Testis (tissue), 3 donors: Measurements from ENCODE around the gene EHD4. TPM values are rescaled to one million over a fixed set of nuclear protein-coding genes. Genes with fewer than 3 reads are reported as not detected.
A peak's percentile ranks its signal among the peaks of the same experiment; 100 is the strongest.

ENCODE experiments used
- DNase-seq: peaks from one replicate; pipeline ENCODE4 v3.0.0-alpha.2; 2019
- H3K27ac ChIP-seq, 2 donors: fragments of 200-600 bp; sonication (generic); one replicate each; pipeline ENCODE4 v1.5.1; 2019
- H3K27me3 ChIP-seq: fragments of 200-600 bp; sonication (generic); one replicate; pipeline ENCODE4 v1.5.1; 2019
- H3K36me3 ChIP-seq: fragments of 200-600 bp; sonication (generic); one replicate; pipeline ENCODE4 v1.5.1; 2017; ENCODE audit warnings: low read depth; ENCODE audit errors: missing control alignments
- H3K4me1 ChIP-seq: fragments of 200-600 bp; sonication (generic); one replicate; pipeline ENCODE4 v1.5.1; 2019
- H3K4me3 ChIP-seq, 2 donors: fragments of 200-600 bp; sonication (generic); one replicate each; pipeline ENCODE4 v1.5.1; 2017 to 2019
- H3K9me3 ChIP-seq: fragments of 200-600 bp; sonication (generic); one replicate; pipeline ENCODE4 v1.5.1; 2017
- CTCF ChIP-seq, 3 experiments: fragments of 450-650 bp in 2 of 3; fragments of 200-600 bp in 1 of 3; sonication (generic) in 1 of 3; IDR thresholded peaks; one replicate each; pipeline ENCODE4 v1.5.1; 2016 to 2019; ENCODE audit warnings: antibody characterized with exemption in 3 of 3, mild to moderate bottlenecking in 2 of 3, moderate library complexity in 1 of 3
- POLR2A ChIP-seq: fragments of 450-650 bp; IDR thresholded peaks from one replicate; pipeline ENCODE4 v1.6.1; 2017; ENCODE audit warnings: antibody characterized with exemption, mild to moderate bottlenecking, moderate library complexity
- WGBS, 2 donors: methylation state at CpG; one replicate each; pipeline ENCODE4 v1.1.5; 2018; 5-methylcytosine and 5-hydroxymethylcytosine counted together
- intact Hi-C: fragments of 100-400 bp; cut with DNase I; formaldehyde crosslinking; loops from one replicate; pipeline ENCODE4 v1.15.1; 2023; ENCODE audit warnings: low total_unique reads
- polyA plus RNA-seq: library from polyadenylated mRNA; stranded (reverse); fragments of 350-450 nt; fragmentation: Illumina TruSeq; extraction: RNeasy Lipid Tissue Mini Kit (QIAGEN cat#74804); gene quantifications from one replicate; pipeline ENCODE4 v1.2.3, GENCODE V29; 2014; ENCODE audit warnings: low read depth, low replicate concordance; ENCODE audit not compliant: insufficient read depth
- total RNA-seq, 2 donors: library from RNA; depleted of rRNA; stranded (reverse); fragments of >200 nt; gene quantifications; one replicate each; pipeline ENCODE4 v1.2.3, GENCODE V29; 2016

Gene EHD4
- total and polyA plus RNA-seq, 3 donors from 2014 or later, result 8.0 to 10.2 (median 9.4) TPM

- no peak for DNase-seq
- no peaks in the 10 kb centered on the region for H3K27me3 ChIP-seq
- H3K36me3 ChIP-seq, result no peaks in the 10 kb centered on the region
- H3K27ac ChIP-seq, result no peak overlapping the region
- intact Hi-C loops, result no loop called here
- H3K4me1 ChIP-seq, result peaks cover 6% of the 10 kb centered on the region
- WGBS, 2 donors, result 82% methylated on average over 3 of the region's 3 CpGs
- TF ChIP-seq CTCF (IDR thresholded peaks at IDR 0.05) (no peak), POLR2A (no peak)
- no peak overlapping the region for H3K4me3 ChIP-seq
- no peaks in the 10 kb centered on the region for H3K9me3 ChIP-seq
Measured at GRCh38 chr15:41969851-41970431, 2.4 kb downstream of the EHD4 start.

- no peak for TF ChIP-seq CTCF (IDR thresholded peaks at IDR 0.05)
- TF ChIP-seq POLR2A, result no peak
- Histone ChIP-seq H3K4me3 (no peak overlapping the region), H3K27me3 (no peaks in the 10 kb centered on the region), H3K4me1 (peaks cover 6% of the 10 kb centered on the region), H3K9me3 (no peaks in the 10 kb centered on the region), H3K27ac (no peak overlapping the region), H3K36me3 (no peaks in the 10 kb centered on the region)
- DNase-seq, result no peak
- intact Hi-C loops, result no loop called here
- 81 to 89% methylated on average over 4 of the region's 4 CpGs for WGBS, 2 donors
Measured at GRCh38 chr15:41968701-41969100, 3.7 kb downstream of the EHD4 start.

- H3K36me3 ChIP-seq, result no peaks in the 10 kb centered on the region
- no peaks in the 10 kb centered on the region for H3K27me3 ChIP-seq
- intact Hi-C loops, result no loop called here
- no peak overlapping the region for H3K4me3 ChIP-seq
- 59 to 75% methylated on average over 4 of the region's 4 CpGs for WGBS, 2 donors
- TF ChIP-seq CTCF (IDR thresholded peaks at IDR 0.05) (no peak), POLR2A (no peak)
- H3K27ac ChIP-seq, result peak overlapping the region in 1 of 2 donors; percentile 64
- DNase-seq, result peak; percentile 28
- peaks cover 6% of the 10 kb centered on the region for H3K4me1 ChIP-seq
- H3K9me3 ChIP-seq, result no peaks in the 10 kb centered on the region
Measured at GRCh38 chr15:41967506-41968206, 4.7 kb downstream of the EHD4 start.

GRCh38 chr15:41966920-41967465 is 5.4 kb downstream of the EHD4 start:
- 83 to 90% methylated on average over 3 of the region's 3 CpGs for WGBS, 2 donors
- Histone ChIP-seq H3K4me3 (no peak overlapping the region), H3K4me1 (peaks cover 6% of the 10 kb centered on the region), H3K27me3 (no peaks in the 10 kb centered on the region), H3K27ac (peak overlapping the region in 1 of 2 donors; percentile 64), H3K36me3 (no peaks in the 10 kb centered on the region), H3K9me3 (no peaks in the 10 kb centered on the region)
- TF ChIP-seq POLR2A (no peak), CTCF (IDR thresholded peaks at IDR 0.05) (no peak)
- intact Hi-C loops, result no loop called here
- DNase-seq, result no peak
